Stomach (tissue), 9 donors: ENCODE results near the gene DEK. TPM values are rescaled to one million over a fixed set of nuclear protein-coding genes. Genes with fewer than 3 reads are reported as not detected.
A peak's percentile ranks its signal among the peaks of the same experiment; 100 is the strongest.
"Not testable (repeated sequence)": the region's sequence is repeated elsewhere in the genome, so short reads cannot be mapped to it uniquely, and the experiment has no call there.

Experiments
- DNase-seq, 2 donors: peaks; one replicate each; pipeline versions ENCODE4 v3.0.0 to v3.0.0-alpha.2; 2013 to 2019
- H3K27ac ChIP-seq, 5 donors: fragments of 200-600 bp in 4 of 5; sonication (generic) in 4 of 5; one replicate each; pipeline ENCODE4 v1.5.1; 2013 to 2019; ENCODE audit warnings: mild to moderate bottlenecking in 1 of 5, moderate library complexity in 1 of 5
- H3K27me3 ChIP-seq, 3 donors: fragments of 200-600 bp; sonication (generic); one replicate each; pipeline ENCODE4 v1.5.1; 2017 to 2019; ENCODE audit warnings: mixed run types in 1 of 3
- H3K36me3 ChIP-seq, 4 donors: fragments of 200-600 bp; sonication (generic); 1 replicate in 3 of 4; 2 replicates in 1 of 4; pipeline ENCODE4 v1.5.1; 2016 to 2019
- H3K4me1 ChIP-seq, 4 donors: fragments of 200-600 bp; sonication (generic); one replicate each; pipeline ENCODE4 v1.5.1; 2016 to 2019
- H3K4me3 ChIP-seq, 4 donors: fragments of 200-600 bp; sonication (generic) in 3 of 4; one replicate each; pipeline ENCODE4 v1.5.1; 2016 to 2019; ENCODE audit warnings: mild to moderate bottlenecking in 1 of 4
- H3K9me3 ChIP-seq, 4 donors: fragments of 200-600 bp; sonication (generic); one replicate each; pipeline ENCODE4 v1.5.1; 2016 to 2019
- EP300 ChIP-seq: sonication (generic); formaldehyde crosslinking; IDR thresholded peaks from one replicate; pipeline ENCODE4 v1.6.1; 2017; ENCODE audit warnings: antibody characterized with exemption
- POLR2A ChIP-seq, 4 donors: fragments of 450-650 bp; IDR thresholded peaks; one replicate each; pipeline ENCODE4 v1.6.1; 2016; ENCODE audit warnings: antibody characterized with exemption in 4 of 4, control low read depth in 2 of 4, mild to moderate bottlenecking in 1 of 4, moderate library complexity in 1 of 4
- POLR2AphosphoS5 ChIP-seq, 3 donors: sonication (generic); formaldehyde crosslinking; IDR thresholded peaks; one replicate each; pipeline ENCODE4 v1.6.1; 2016; ENCODE audit warnings: antibody characterized with exemption in 3 of 3
- WGBS, 5 donors: extraction: QIAGEN DNeasy Blood & Tissue Kit in 3 of 5; methylation state at CpG; one replicate each; pipeline versions ENCODE4 v1.1.5 to v1.1.7; 2013 to 2018; 5-methylcytosine and 5-hydroxymethylcytosine counted together
- intact Hi-C: fragments of 100-400 bp; cut with DNase I; formaldehyde crosslinking; loops from one replicate; pipeline ENCODE4 v1.15.1; 2023; ENCODE audit warnings: low total_unique reads
- polyA plus RNA-seq, 3 donors: library from polyadenylated mRNA; stranded (reverse); fragments of 200-250 nt; gene quantifications; one replicate each; pipeline ENCODE4 v1.2.3, GENCODE V29; 2013
- small RNA-seq, 4 donors: library from RNA; depleted of rRNA; stranded (forward); fragments of <200 nt; gene quantifications; one replicate each; pipeline ENCODE3, GENCODE V24; 2016
- total RNA-seq, 5 donors: library from RNA; depleted of rRNA; stranded (reverse); fragments of >200 nt; gene quantifications; one replicate each; pipeline versions ENCODE4 v1.1.0 to v1.2.3, GENCODE V29; 2014 to 2016
- TF ChIP-seq, protein P1 (sequence below), 7 experiments: fragments of 450-650 bp in 4 of 7; fragments of 200-600 bp in 3 of 7; sonication (generic) in 3 of 7; IDR thresholded peaks; one replicate each; pipeline ENCODE4 v1.5.1; 2016 to 2019; ENCODE audit warnings: antibody characterized with exemption in 7 of 7, control low read depth in 2 of 7, mild to moderate bottlenecking in 1 of 7
- donor health status: healthy with polysubstance abuse.
- donor health status: Bipolar disorder and iron deficiency.
- donor health status: healthy.

The DEK gene
- total and polyA plus RNA-seq, 8 donors = 35.4 to 189 (median 112) TPM

DNA sequence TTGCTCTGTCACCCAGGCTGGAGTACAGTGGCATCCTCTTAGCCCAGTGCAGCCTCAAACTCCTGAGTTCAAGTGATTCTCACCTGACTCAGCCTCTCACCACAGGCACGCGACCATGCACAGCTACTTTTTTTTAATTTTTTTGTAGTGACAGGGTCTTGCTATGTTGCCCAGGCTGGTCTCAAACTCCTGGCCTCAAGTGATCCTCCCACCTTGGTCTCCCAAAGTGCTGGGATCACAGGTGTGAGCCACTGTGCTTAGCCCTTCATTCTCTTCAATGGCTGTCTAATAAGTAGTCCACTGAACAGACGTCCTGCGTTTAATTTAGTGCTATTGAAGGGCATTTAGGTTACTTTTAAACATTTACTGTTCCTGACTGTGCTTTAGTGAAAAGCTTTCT lies 81.8 kb downstream of the DEK start:
- H3K36me3 ChIP-seq = peaks cover 3 to 15% (median 9%) of the 10 kb centered on the region in 4 donors
- no peak overlapping the region for H3K4me3 ChIP-seq
- intact Hi-C loops = no loop called here
- no peak for DNase-seq
- H3K27ac ChIP-seq = no peak overlapping the region
- H3K27me3 ChIP-seq = no peaks in the 10 kb centered on the region
- H3K9me3 ChIP-seq = no peaks in the 10 kb centered on the region
- WGBS, 5 donors = 67 to 88% (median 81%) methylated on average over 4 of the region's 4 CpGs
- no peak for TF ChIP-seq POLR2AphosphoS5 (IDR thresholded peaks at IDR 0.05)
- no peak for TF ChIP-seq POLR2A (IDR thresholded peaks at IDR 0.05)
- TF ChIP-seq, protein P1, sequence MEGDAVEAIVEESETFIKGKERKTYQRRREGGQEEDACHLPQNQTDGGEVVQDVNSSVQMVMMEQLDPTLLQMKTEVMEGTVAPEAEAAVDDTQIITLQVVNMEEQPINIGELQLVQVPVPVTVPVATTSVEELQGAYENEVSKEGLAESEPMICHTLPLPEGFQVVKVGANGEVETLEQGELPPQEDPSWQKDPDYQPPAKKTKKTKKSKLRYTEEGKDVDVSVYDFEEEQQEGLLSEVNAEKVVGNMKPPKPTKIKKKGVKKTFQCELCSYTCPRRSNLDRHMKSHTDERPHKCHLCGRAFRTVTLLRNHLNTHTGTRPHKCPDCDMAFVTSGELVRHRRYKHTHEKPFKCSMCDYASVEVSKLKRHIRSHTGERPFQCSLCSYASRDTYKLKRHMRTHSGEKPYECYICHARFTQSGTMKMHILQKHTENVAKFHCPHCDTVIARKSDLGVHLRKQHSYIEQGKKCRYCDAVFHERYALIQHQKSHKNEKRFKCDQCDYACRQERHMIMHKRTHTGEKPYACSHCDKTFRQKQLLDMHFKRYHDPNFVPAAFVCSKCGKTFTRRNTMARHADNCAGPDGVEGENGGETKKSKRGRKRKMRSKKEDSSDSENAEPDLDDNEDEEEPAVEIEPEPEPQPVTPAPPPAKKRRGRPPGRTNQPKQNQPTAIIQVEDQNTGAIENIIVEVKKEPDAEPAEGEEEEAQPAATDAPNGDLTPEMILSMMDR (IDR thresholded peaks at IDR 0.05) = no peak
- no peak for TF ChIP-seq EP300
- peaks cover 0 to 12% (median 3%) of the 10 kb centered on the region in 4 donors for H3K4me1 ChIP-seq

DNA sequence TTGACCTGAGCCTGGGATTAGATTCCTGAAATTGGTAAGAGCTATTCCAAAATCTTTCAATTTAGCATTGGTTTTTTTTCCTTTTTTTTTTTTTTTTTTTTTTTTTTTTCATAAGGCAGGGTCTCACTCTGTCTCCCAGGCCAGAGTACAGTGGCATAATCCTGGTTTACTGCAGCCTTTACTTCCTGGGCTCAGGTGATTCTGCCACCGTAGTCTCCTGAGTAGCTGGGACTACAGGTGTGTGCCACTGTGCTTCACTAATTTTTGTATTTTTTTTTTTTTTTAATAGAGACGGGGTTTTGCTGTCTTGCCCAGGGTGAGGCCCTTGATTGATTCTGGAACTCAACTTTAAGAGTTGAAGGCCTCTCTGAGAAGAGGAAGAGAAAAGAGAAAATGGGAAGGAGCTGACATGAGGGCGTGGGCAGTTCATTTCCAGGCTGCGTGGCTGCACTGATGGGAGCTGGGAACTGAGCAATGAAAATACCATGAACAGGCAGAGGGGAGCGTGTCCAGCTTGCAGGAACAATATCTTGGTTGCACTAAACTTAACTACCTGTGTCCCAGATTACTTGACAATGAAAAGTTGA lies 84.5 kb downstream of the DEK start:
- Histone ChIP-seq H3K27ac (peak overlapping the region in 2 of 5 donors; percentile 4 to 8), H3K27me3 (no peaks in the 10 kb centered on the region), H3K4me1 (no peaks in the 10 kb centered on the region), H3K9me3 (no peaks in the 10 kb centered on the region), H3K4me3 (no peak overlapping the region), H3K36me3 (peaks cover 3 to 21% (median 10%) of the 10 kb centered on the region in 4 donors)
- 68 to 86% (median 84%) methylated on average over 5 of the region's 5 CpGs for WGBS, 5 donors
- TF ChIP-seq POLR2AphosphoS5 (IDR thresholded peaks at IDR 0.05) = no peak
- TF ChIP-seq POLR2A (IDR thresholded peaks at IDR 0.05) = no peak
- TF ChIP-seq, protein P1 (IDR thresholded peaks at IDR 0.05) = no peak
- no peak for TF ChIP-seq EP300
- intact Hi-C loops = no loop called here
- peak in 1 of 2 donors; percentile 14 for DNase-seq

DNA sequence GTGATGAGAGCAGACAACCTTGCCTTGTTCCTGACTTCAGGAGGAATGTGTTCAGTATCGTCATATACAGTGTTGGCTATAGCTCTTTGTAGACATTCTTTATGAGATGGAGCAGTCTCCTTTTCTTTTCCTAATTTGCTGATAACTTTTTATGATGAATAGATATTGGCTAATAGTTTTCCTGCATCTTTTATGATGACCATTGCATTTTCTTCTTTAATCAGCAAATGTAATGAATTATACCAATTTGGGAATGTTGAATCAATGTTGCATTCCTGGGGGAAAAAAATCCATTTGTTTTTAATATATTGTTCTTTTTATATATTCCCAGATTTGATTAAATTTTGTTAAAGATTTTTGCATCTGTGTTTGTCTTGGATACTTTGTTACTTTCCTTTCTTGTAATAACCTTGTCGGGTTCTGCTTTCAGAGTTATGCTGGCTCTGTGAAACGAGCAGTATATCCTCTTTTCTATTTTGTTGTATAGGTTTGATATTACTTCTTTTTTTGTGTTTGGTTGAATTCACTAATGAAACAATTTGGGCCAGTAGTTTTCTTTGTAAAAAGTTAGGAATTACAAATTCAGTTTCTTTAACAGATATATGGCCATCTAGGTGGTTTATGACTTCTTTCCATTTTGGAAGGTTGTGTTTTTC lies 85.2 kb downstream of the DEK start:
- Histone ChIP-seq H3K4me1 (no peaks in the 10 kb centered on the region), H3K9me3 (no peaks in the 10 kb centered on the region), H3K36me3 (peaks cover 3 to 29% (median 17%) of the 10 kb centered on the region in 4 donors), H3K27me3 (no peaks in the 10 kb centered on the region), H3K27ac (peak overlapping the region in 1 of 5 donors; percentile 4), H3K4me3 (no peak overlapping the region)
- 86 to 95% (median 92%) methylated on average over 3 of the region's 3 CpGs for WGBS, 5 donors
- TF ChIP-seq EP300 (no peak), POLR2AphosphoS5 (IDR thresholded peaks at IDR 0.05) (no peak), POLR2A (IDR thresholded peaks at IDR 0.05) (no peak)
- TF ChIP-seq, protein P1 (IDR thresholded peaks at IDR 0.05) = no peak
- intact Hi-C loops = no loop called here
- no peak for DNase-seq

DNA sequence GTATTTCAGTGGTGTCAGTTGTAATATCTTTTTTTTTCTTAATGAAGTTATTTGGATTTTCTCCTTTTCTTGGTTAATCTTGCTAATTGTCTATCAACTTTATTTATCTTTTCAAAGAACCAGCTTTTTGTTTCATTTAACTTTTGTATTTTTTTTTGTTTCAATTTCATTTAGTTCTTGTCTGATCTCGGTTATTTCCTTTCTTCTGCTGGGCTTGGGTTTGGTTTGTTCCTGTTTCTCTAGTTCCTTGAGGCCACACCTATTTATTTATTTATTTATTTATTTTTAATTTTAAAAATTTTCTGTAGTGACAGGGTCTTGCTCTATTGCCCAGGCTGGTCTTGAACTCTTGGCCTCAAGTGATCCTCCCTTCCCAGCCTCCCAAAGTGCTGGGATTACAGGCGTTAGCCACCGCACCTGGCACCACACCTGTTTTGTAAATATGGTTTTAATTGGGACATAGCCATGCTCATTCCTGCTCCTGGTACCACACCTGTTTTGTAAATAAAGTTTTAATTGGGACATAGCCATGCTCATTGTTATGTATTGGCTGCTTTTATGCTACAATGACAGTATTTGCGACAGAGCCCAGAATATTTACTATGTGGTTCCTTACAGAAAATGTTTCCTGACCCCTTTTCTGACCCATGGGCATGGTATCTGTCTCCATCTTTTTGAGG lies 86.9 kb downstream of the DEK start:
- H3K4me3 ChIP-seq = no peak overlapping the region
- H3K9me3 ChIP-seq = no peaks in the 10 kb centered on the region
- peaks cover 5 to 43% (median 28%) of the 10 kb centered on the region in 4 donors for H3K36me3 ChIP-seq
- TF ChIP-seq EP300 = no peak
- no peaks in the 10 kb centered on the region for H3K4me1 ChIP-seq
- no peak overlapping the region for H3K27ac ChIP-seq
- H3K27me3 ChIP-seq = no peaks in the 10 kb centered on the region
- intact Hi-C loops = no loop called here
- WGBS, 5 donors = 57 to 76% (median 60%) methylated on average over 4 of the region's 4 CpGs
- DNase-seq = no peak

DNA sequence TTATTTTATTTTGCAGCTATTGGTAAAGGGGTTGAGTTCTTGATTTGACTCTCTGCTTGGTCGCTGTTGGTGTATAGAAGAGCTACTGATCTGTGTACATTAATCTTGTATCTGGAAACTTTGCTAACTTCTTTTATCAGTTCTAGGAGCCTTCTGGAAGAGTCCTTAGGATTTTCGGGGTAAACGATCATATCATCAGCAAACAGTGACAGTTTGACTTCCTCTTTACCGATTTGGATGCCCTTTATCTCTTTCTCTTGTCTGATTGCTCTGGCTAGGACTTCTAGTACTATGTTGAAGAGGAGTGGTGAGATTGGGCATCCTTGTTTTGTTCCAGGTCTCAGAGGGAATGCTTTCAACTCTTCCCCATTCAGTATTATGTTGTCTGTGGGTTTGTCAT lies 88.1 kb downstream of the DEK start:
- DNase-seq, H3K27me3 ChIP-seq, intact Hi-C loops, H3K27ac ChIP-seq, H3K9me3 ChIP-seq, H3K4me3 ChIP-seq, H3K4me1 ChIP-seq: not testable (repeated sequence)
- WGBS, 5 donors = 75 to 87% (median 80%) methylated on average over 4 of the region's 4 CpGs
- H3K36me3 ChIP-seq = peaks cover 4 to 53% (median 39%) of the 10 kb centered on the region in 4 donors

Small RNA genes within 50 kb of the gene (small RNA-seq; reads per million reads assigned to genes)
- gene AL138825.1 (0 reads per million in 4 donors), gene RF00019 (0 reads per million in 4 donors), gene RNU6-263P (0 reads per million in 4 donors)

Other genes with a start within 250 kb of the DEK start
- gene NHLRC1, start 141.9 kb downstream of the DEK start, total RNA-seq = 1 to 10 TPM in 2 of 5 donors, not detected in 3; 1.1 to 1.8 TPM
- 1 to 10 TPM in 1 of 3 donors, under 1 TPM in 2; 0.50 to 1.4 (median 0.76) TPM for gene NHLRC1, start 141.9 kb downstream of the DEK start, polyA plus RNA-seq
- gene TPMT, start 109.5 kb downstream of the DEK start, total RNA-seq = 10 to 100 TPM in 2 of 5 donors, 1 to 10 TPM in 2, under 1 TPM in 1; 0.89 to 14.0 (median 9.3) TPM
- 10 to 100 TPM; 11.0 to 24.3 (median 14.7) TPM for gene TPMT, start 109.5 kb downstream of the DEK start, polyA plus RNA-seq
- gene KDM1B, start 109.1 kb downstream of the DEK start, total RNA-seq = 10 to 100 TPM in 1 of 5 donors, 1 to 10 TPM in 4; 2.6 to 12.9 (median 3.6) TPM
- gene KDM1B, start 109.1 kb downstream of the DEK start, polyA plus RNA-seq = 10 to 100 TPM in 1 of 3 donors, 1 to 10 TPM in 2; 2.5 to 10.4 (median 4.5) TPM
- 10 to 100 TPM in 3 of 5 donors, 1 to 10 TPM in 2; 1.7 to 81.7 (median 12.5) TPM for gene RNF144B, start 122.8 kb upstream of the DEK start, total RNA-seq
- 1 to 10 TPM; 2.1 to 4.8 (median 4.5) TPM for gene RNF144B, start 122.8 kb upstream of the DEK start, polyA plus RNA-seq